ENCODE measurements around the gene IFFO2. TPM values are rescaled to one million over a fixed set of nuclear protein-coding genes. Genes with fewer than 3 reads are reported as not detected.

IFFO2 gene
- total RNA-seq, 1 donor, result 3.3 TPM

DNA sequence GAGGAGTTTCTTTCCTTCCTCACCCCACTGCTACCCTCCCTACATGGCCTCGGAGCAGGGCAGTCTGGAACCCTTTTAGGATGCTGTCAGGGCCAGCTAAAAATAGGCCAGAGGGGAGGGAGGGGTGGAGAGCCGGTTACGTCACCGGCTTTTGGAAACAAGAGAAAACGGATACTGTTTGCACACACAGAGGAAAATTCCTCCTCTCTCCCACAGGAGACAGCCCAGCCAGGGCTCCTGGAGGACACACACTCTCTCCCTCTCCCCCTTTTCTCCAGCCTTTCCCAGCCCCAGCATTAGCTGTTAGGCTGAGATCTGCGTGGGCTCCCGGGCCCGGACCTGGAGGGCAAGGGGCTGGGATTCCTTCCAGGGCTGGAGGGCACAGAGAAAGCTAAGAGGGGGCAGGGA, 34.2 kb downstream of the IFFO2 start:
- no peak overlapping the region for H3K4me3 ChIP-seq (ENCODE audit: low read depth, low read length)
- TF ChIP-seq, protein P1, sequence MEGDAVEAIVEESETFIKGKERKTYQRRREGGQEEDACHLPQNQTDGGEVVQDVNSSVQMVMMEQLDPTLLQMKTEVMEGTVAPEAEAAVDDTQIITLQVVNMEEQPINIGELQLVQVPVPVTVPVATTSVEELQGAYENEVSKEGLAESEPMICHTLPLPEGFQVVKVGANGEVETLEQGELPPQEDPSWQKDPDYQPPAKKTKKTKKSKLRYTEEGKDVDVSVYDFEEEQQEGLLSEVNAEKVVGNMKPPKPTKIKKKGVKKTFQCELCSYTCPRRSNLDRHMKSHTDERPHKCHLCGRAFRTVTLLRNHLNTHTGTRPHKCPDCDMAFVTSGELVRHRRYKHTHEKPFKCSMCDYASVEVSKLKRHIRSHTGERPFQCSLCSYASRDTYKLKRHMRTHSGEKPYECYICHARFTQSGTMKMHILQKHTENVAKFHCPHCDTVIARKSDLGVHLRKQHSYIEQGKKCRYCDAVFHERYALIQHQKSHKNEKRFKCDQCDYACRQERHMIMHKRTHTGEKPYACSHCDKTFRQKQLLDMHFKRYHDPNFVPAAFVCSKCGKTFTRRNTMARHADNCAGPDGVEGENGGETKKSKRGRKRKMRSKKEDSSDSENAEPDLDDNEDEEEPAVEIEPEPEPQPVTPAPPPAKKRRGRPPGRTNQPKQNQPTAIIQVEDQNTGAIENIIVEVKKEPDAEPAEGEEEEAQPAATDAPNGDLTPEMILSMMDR (IDR thresholded peaks at IDR 0.05; ENCODE audit: insufficient read depth, low read length), result peak; percentile 49
- DNase-seq (ENCODE audit: low read depth), result peak; percentile 88

DNA sequence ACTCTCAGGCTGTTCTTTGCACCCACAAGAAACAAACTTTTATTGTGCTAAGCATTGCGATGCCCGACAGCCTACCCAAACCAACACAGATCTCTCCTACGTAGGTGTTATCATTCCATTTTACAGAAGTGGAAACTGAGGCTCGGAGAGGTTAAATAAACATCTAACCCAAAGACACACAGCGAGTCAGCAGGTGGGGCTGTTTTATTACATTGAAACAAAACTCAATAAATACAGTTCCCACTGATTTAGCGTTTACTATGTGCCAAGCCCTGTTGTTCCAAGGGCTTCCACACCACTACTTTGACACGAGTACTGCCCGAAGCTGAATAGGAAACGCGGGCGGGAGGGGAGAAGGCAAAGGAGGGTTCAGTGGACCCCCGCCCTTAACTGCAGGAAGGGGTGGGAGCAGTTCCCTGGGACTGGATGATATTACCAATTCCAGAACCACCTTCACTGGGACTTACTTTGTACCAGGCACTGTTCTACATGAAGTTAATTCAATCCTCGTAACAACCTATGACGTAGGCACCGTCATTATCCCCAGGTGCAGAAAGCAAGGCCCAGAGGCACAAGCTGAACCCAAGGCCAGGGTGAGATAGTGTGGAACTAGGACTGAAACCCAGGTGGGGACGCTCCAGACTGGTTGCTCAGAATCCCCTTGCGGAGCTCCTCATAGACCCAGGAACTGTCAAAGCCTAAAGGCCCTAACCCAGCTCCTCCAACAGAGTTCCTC, 34.8 kb downstream of the IFFO2 start:
- H3K4me3 ChIP-seq (ENCODE audit: low read depth, low read length), result no peak overlapping the region
- DNase-seq (ENCODE audit: low read depth), result peak; percentile 46
- TF ChIP-seq, protein P1 (IDR thresholded peaks at IDR 0.05; ENCODE audit: insufficient read depth, low read length), result peak; percentile 22

DNA sequence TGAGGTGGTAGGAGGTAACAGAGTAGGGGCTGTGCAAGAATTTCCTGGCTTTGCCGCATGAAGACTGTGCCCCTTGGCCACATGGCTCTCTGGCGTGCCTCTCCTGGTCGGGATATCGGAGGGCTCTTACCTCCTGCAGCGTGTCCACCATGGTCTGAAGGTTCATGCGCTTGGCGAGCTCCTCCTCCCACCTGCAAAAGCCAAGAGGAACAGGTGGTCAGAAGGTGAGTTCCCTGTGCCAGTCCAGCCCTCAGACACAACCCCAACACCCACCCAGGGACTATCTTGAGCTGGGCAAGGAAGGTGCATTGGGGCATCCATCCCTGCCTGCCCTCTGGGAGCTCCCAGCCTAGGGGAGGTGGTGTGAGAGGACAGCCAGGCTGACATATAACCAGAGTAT, 35.5 kb downstream of the IFFO2 start:
- no peak overlapping the region for H3K4me3 ChIP-seq (ENCODE audit: low read depth, low read length)
- no peak for DNase-seq (ENCODE audit: low read depth)
- TF ChIP-seq, protein P1 (IDR thresholded peaks at IDR 0.05; ENCODE audit: insufficient read depth, low read length), result no peak

DNA sequence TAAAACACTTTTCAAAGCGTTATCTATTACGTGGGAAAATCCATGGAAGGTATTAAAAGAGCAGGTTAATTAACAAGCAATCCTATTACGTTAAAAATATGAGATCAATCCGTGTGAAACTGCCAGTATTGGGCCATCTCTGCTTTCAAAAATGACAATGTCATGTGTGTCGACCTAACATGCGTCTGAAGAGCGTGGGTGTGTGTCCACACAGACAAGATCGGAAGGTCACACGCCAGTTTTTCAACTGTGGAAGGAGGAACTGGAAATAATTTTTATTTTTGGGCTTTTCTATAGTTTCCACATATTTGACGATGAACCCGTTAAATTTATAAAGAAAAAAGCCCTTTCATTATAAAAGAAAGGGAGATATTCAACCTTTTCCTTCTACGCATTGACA, 36.5 kb downstream of the IFFO2 start:
- H3K4me3 ChIP-seq (ENCODE audit: low read depth, low read length), result no peak overlapping the region
- DNase-seq (ENCODE audit: low read depth), result no peak
- TF ChIP-seq, protein P1 (IDR thresholded peaks at IDR 0.05; ENCODE audit: insufficient read depth, low read length), result no peak

DNA sequence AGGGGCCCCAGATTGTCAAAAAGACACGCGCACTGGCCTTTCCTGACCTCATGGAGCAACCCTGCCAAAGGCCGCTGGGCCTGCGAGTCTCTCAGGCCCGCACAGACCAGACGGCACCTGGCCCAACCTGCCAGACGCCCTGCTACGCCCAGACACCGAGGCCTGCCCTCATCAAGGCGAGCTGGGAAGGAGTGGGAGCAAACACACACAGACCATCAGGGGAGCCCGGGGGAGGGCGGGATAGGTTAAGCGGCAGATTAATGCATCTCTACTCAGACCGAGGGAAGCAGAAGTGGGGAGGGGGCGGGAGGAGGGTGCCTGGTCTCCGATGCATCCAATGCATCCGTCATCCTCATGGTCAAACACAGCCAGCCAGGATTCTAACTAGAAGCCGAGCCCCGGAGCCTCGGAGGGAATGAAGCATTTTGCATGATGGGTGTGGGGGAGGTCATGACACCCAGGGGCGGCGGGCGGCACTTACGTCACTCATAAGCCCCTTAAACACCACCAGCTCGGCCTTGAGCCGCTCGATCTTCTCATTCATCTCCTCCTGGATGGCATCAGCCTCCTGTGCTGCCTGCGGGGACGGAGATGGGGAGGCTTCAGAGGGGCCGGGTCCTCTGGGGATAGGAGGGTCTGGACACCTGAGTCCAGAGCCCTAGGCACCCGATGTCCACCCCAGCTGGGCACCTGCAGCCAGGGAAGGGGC, 37.1 kb downstream of the IFFO2 start:
- TF ChIP-seq, protein P1 (IDR thresholded peaks at IDR 0.05; ENCODE audit: insufficient read depth, low read length), result no peak
- DNase-seq (ENCODE audit: low read depth), result no peak
- H3K4me3 ChIP-seq (ENCODE audit: low read depth, low read length), result no peak overlapping the region

DNA sequence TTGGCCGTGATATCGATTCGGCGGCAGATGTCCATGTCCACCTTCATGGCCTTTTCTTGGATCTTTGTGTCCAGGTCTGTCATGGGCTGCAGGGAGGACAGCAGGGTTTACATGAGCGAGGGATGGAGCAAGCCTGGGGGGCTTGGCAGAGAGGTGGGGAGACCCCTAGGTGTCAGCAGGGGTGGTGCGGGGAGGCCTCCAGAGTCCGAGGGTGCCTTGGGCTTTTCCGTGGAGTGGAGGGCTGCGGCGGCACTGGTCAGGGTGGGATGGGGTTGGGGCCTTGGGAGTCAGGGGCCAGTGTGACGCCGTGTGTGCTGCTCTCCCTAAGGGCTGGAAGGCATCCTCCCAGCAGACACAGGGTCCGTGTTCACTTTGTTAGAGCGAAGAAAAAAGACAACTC, 38.1 kb downstream of the IFFO2 start:
- no peak for DNase-seq (ENCODE audit: low read depth)
- no peak overlapping the region for H3K4me3 ChIP-seq (ENCODE audit: low read depth, low read length)
- TF ChIP-seq, protein P1 (IDR thresholded peaks at IDR 0.05; ENCODE audit: insufficient read depth, low read length), result no peak
